HCT116 (cell line): ENCODE measurements around the gene TRPM4.

ENCODE experiments used
- CTCF ChIP-seq, 3 experiments: fragments of 200-600 bp in 1 of 3; sonication (generic) in 1 of 3; IDR thresholded peaks in 2 of 3; conservative IDR thresholded peaks in 1 of 3; 2 replicates each; pipeline ENCODE4 v1.5.1; 2012 to 2017; ENCODE audit warnings: low read depth in 2 of 3, low read length in 2 of 3, antibody characterized with exemption in 1 of 3, borderline replicate concordance in 1 of 3, control low read depth in 1 of 3, mild to moderate bottlenecking in 1 of 3, mixed read lengths in 1 of 3, mixed run types in 1 of 3, moderate library complexity in 1 of 3; ENCODE audit not compliant: insufficient read depth in 1 of 3
- YY1 ChIP-seq: IDR thresholded peaks from 2 replicates; pipeline ENCODE4 v1.6.1; 2011; ENCODE audit warnings: low read length, low read depth, moderate library complexity, mild to moderate bottlenecking; ENCODE audit not compliant: insufficient replicate concordance; ENCODE audit errors: extremely low read depth

GRCh38 chr19:49200238-49200862 lies 42.8 kb downstream of the TRPM4 start:
- TF ChIP-seq CTCF (IDR thresholded peaks at IDR 0.05 in 2 of 3, conservative IDR thresholded peaks at IDR 0.05 in 1 of 3; ENCODE audit: borderline replicate concordance in 1 of 3, insufficient read depth in 1 of 3, low read depth in 2 of 3, low read length in 2 of 3) = no peak
- TF ChIP-seq YY1 = no peak
